GM19239 (cell line): Measurements from ENCODE around the gene TAF11.
"Not testable (repeated sequence)": the region's sequence is repeated elsewhere in the genome, so short reads cannot be mapped to it uniquely, and the experiment has no call there.

Source experiments
- DNase-seq: peaks from one replicate; pipeline ENCODE4 v3.0.0; 2011; ENCODE audit warnings: low spot score; ENCODE audit not compliant: insufficient read length
- FAIRE-seq: peaks from 2 replicates; lab custom pipeline; 2011; peaks lifted over from hg19 to GRCh38; lab: Jason Lieb, UNC

Gene TAF11

DNA sequence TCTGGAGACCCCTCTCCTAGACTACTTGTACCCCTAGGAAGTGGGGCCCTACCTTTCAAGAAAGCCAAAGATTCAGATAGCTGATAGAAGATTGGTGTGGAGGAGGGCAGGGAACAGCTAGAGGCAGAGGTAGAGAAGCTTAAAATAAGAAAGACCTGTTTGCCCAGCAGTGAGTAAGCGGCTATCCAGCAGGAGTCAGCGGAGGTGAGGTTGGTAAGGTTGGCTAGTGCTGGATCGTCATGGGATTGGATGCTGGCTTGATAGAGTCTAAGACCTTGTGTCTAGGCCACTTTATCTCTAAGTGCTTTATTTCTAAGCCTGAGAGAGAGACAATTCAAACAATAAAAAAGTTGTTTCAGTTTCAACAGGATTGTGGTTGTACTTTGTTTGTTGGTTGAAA, 20.4 kb upstream of the TAF11 start:
- FAIRE-seq = no peak
- no peak for DNase-seq

GRCh38 chr6:34906826-34907225, 19.0 kb upstream of the TAF11 start:
- FAIRE-seq (no peak), DNase-seq (no peak)

GRCh38 chr6:34904990-34905613, 17.3 kb upstream of the TAF11 start:
- DNase-seq (no peak), FAIRE-seq (no peak)

- FAIRE-seq = no peak
- no peak for DNase-seq
Observed at GRCh38 chr6:34901930-34902329, 14.1 kb upstream of the TAF11 start.

GRCh38 chr6:34900321-34901031, 12.6 kb upstream of the TAF11 start:
- FAIRE-seq (no peak), DNase-seq (no peak)

DNA sequence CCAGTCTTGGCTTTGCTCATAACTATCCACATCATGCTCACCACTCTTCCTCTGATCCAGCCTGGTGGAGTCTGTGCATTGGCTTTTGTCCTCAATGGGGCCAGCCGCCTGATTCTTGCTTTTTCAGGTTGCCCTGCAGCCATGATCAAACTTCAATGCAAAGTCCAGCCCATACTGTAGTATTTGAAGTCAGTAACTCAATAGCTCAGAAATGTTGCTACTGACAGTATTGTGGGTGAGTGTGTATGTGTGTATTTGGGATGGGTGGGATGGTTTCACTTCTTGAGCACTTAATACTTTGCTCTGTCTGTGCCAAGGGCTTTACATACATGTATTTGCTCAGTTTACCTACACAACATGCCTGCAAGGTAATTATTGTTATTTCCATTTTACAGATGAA, 11.9 kb upstream of the TAF11 start:
- not testable (repeated sequence) for FAIRE-seq, DNase-seq

DNA sequence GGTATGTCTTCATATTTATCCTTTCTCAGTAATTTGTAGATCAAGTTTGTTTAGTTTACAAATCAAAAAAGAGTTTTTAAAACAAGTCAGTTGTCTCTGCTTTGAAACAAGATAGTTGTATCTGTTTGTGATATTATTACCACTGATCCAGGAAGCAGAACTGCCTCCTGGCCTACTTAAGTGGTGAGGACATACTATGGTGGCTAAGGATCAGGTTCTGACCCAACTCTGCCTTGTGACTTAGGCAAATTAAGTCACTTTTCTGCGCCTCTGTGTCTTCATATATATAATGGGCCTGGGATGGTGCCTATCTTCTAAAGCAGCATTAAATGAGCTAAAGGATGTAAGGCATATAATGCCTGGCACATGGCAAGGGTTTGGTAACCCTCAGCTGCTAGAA, 9.9 kb upstream of the TAF11 start:
- FAIRE-seq (no peak), DNase-seq (no peak)

GRCh38 chr6:34897130-34897529, 9.3 kb upstream of the TAF11 start:
- DNase-seq (no peak), FAIRE-seq (no peak)

GRCh38 chr6:34894693-34895092, 6.9 kb upstream of the TAF11 start:
- DNase-seq (no peak), FAIRE-seq (no peak)

DNA sequence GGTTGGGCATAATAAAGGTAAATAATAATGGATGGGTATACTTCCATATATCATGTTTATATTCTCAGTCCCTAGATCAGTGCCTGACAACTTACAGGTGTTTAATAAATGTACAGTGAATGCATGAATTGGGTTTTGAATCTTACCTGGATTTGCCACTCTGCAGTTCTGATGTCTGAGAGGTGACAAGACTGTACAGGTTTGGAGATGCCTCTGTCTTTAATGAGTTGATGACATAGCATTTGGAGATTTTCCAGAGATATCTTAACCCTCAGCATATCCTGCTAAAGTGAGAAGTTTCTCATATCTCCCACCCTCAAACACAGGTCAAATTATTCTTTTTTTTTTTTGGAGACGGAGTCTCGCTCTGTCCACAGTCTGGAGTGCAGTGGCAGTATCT, 3.5 kb upstream of the TAF11 start:
- DNase-seq (no peak), FAIRE-seq (no peak)

DNA sequence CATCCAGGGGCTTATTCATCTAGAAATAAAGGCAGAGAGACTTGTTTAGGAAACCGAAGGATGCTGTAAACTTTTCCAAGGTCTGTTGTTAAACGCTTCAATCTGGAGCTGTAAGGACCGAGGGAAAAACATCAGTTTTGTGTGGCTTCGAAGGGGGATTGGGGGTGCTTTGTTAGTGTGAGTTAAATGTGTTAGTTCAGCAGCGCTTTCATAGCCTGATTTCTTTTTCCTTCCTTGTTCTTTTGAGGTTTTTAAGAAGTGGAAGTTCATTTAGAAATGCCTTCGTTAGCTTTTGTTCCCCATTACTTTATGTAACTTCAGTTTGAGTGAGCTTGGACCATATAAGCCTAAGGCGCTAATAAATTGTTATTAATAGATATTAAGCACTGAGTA, 2.7 kb upstream of the TAF11 start:
- DNase-seq = no peak
- FAIRE-seq = no peak

DNA sequence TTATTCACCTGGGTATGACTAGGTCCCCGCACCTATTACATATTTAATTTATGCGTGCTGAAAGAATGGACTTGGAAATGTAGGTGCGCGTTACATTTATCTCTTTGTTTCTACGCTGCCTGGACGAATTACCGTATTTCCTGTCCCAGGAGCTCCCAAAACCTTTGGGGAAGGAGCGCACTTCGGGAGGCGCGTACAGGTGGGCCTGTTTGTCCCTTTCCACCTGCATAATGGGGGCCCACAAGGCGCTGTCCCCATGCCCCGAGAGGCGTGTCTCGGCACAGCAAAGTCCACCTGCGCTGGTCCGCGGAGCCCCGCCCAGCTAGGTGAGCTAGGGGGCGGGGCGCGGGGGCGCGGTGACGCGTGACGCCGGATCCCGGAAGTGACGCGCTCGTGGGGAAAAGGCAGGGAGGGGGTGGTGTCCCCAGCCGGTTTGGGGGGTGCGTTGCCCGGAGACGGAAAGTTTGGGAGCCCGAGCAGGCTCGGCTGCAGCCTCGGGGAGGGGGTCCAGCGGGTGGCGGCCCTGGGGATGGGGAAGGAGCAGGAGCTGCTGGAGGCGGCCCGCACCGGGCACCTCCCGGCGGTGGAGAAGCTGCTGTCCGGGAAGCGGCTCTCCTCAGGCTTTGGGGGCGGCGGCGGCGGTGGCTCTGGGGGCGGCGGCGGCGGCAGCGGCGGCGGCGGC, 1.2 kb upstream of the TAF11 start, which contains the start of gene ANKS1A:
Gene ANKS1A, plus strand, starts transcription at position 382 of the 682 bp plus-strand sequence. Its CDS starts 148 bp downstream, at position 530.
- peak; percentile 79 for FAIRE-seq

GRCh38 chr6:34888514-34888856, 643 bp upstream of the TAF11 start:
- FAIRE-seq (no peak), DNase-seq (no peak)

More for the DNA sequence above, 1.2 kb upstream of the TAF11 start, which contains the start of gene ANKS1A:
- DNase-seq = peak; percentile 74

DNA sequence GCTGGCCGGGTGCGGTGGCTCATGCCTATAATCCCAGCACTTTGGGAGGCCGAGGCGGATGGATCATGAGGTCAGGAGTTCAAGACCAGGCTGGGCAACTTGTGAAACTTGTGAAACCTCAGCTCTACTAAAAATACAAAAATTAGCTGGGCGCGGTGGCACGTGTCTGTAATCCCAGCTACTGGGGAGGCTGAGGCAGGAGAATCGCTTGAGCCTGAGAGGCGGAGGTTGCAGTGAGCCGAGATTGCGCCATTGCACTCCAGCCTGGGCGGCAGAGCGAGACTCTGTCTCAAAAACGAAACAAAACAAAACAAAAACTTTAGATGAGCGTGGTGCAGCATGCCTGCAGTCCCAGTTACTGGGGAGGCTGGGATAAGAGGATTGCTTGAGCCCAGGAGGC, 2.0 kb downstream of the TAF11 start:
- DNase-seq, FAIRE-seq: not testable (repeated sequence)

DNA sequence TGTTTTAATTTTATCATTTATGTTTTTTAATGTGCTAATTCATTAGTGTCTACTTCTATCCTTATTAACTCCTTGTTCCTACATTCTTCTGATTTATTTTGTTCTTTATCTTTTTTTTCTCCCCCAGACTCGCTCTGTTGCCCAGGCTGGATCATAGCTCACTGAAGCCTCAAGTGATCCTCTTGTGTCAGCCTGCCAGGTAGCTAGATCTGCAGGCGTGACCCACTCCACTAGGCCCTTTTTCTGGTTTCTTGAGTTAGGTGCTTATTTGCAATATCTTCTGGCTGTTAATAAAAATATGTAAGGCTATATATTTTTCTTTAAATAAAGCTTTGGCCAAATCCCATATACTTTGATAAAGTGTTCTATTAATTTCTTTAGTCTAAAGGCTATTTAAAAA, 2.8 kb downstream of the TAF11 start:
- no peak for FAIRE-seq
- no peak for DNase-seq

DNA sequence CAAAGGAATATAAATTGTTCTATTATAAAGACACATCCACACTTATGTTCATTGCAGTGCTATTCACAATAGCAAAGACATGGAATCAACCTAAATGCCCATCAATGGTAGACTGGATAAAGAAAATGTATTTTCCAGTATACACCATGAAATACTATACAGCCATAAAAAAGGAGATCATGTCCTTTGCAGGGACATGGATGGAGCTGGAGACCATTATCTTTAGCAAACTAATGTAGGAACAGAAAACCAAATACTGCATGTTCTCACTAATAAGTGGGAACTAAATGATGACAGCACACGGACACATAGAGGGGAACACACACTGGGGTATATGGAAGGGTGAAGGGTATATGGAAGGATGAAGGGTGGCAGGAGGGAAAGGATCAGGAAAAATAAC, 3.8 kb downstream of the TAF11 start:
- FAIRE-seq, DNase-seq: not testable (repeated sequence)

- DNase-seq (no peak), FAIRE-seq (no peak)
Observed at GRCh38 chr6:34877869-34878485, 9.9 kb downstream of the TAF11 start.

- no peak for FAIRE-seq
- no peak for DNase-seq
Observed at GRCh38 chr6:34877259-34877658, 10.6 kb downstream of the TAF11 start.

- FAIRE-seq = no peak
- DNase-seq = no peak
Observed at GRCh38 chr6:34876472-34876871, 11.4 kb downstream of the TAF11 start.

DNA sequence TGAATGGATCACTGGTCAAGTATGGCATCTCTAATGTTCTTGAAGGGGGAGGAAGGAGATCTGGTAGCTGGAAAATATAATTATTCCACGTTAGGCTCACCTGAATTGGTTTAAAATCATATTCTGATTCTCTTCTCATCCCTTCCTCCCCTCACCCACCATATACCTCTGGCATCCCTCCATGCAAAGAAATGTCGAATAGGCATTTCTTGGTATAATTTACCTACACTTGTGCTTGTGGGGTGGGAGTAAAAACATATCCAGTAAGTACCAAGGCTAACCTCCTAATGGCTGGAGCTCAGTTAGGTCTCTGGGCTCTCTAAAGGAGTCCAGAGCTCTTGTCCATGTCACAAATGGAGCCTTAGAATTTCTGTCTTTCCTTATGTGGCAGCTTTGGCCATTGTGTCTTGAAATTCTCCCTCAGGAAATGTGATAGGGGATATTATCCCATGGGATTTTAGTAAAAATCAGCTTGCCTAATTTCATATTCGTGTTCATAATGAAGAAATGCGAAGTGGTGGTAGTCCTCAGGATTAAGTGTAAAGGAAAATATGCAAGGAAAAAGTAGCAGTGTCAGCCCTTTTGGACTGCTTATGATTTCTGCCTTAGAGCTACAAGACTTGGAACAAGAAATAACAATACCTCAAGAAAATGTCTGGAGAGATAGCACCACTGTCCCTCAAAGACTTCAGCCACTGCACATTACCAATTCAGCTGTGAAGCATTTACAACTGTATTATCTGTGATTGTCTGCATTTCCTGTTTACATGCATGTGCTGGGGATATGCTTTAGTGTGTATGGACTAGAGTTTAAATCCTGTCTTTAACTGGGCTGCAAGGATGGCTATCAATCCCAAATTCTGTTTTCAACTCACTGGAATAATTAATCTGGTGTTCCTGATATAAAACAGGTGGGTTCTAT, 12.3 kb downstream of the TAF11 start:
- no peak for FAIRE-seq
- no peak for DNase-seq
